NCI-H226 (cell line): Measurements from ENCODE around the gene ZP3.
"Not testable (repeated sequence)": the region's sequence is repeated elsewhere in the genome, so short reads cannot be mapped to it uniquely, and the experiment has no call there.

Source experiments
- DNase-seq: peaks from one replicate; pipeline ENCODE4 v3.0.0-alpha.2; 2015

ZP3 gene

GRCh38 chr7:76407718-76408117, 17.0 kb upstream of the ZP3 start:
- no peak for DNase-seq

DNA sequence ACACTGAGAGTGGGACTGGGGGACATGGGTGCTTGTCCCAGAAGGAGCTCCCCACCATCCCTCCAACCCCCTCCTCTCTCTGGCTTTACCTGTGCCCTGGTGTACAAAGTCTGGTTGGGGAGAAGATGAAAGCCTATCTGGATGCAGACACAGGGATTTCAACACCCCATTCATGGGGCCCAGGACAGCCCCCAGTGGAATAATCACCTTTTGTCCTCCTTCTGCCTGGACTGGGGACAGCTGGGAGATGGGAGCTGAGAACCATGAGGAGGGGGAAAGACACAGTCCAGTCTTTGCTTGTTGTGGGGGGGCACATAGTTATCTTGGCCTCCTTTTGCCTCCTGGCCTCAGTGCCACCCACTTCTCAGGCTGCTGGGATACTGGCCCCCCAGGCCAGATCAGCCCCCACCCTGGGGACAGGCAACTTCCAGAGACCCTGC, 16.6 kb upstream of the ZP3 start:
- DNase-seq: no peak

DNA sequence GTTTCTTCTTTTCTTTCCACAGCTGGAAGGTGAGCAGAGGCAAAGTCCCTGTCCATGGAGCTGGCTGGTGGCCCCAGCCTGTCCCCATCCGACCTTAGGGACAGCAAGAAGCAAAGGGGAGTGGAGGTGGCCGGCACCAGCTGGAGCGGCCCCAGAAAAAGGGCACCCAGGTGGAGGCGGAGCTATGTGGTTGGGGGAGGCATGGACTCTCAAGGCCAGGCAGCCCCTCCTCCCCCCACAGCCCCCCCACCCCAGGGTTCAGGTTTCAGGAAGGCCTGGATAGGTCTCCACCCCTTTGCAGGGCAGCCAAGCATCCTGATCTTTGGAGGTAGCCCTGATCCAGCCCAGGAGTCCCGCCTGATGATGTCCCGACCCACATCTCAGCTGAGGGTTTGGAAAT, 15.2 kb upstream of the ZP3 start, which contains the start of gene SSC4D:
Gene SSC4D (minus strand): TSS at position 161 of the 400 bp plus-strand sequence. CDS start 5,258 bp downstream, outside the sequence.
- DNase-seq: no peak

DNA sequence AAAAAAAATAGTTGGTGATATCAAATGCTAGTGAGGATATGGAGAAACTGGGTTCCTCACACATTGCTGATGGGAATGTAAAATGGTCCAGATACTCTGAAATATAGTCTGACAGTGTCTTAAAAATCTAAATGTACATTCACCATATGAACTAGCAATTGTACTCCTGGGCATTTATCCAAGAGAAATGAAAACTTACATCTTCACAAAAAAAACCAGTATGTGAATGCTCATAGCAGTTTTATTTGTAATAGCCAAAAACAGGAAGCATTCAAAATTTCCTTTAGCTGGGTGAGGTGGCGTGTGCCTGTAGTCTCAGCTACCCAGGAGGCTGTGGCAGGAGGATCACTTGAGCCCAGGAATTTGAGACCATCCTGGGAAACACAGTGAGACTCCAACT, 13.1 kb upstream of the ZP3 start:
- no peak for DNase-seq

DNA sequence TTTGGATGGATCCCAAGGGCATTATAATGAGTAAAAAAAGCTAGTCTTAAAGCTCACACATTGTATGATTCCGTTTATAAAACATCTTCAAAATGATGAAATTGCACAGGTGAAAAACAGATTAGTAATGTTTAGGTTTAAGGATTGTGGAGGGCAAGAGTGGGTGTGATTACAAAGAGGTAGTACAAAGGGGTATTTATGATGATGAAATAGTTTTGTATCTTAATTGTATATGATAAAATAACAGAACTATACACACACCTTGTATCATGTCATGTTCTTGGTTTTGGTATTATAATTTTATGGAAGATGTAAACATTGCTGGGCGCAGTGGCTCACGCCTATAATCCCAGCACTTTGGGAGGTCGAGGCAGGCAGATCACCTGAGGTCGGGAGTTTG, 12.5 kb upstream of the ZP3 start:
- no peak for DNase-seq

DNA sequence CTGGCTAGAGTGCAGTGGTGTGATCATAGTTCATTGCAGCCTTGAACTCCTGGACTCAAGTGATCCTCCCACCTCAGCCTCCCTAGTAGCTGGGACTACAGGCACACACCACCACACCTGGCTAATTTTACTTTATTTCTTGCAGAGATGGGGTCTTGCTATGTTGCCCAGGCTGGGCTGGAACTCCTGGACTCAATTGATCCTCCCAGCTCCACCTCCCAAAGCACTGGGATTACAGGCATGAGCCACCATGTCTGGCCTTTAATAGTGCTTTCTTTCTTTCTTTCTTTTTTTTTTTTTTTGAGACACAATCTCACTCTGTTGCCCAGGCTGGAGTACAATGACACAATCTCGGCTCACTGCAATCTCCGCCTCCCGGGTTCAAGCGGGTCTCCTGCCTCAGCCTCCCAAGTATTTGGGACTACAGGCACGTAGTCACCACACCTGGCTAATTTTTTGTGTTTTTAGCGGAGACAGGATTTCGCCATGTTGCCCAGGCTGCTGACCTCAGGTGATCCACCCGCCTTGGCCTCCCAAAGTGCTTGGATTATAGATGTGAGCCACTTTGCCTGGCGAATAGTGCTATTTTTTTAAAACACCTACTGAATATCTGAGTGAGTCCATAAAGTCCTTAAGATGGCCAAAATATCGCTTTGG, 7.0 kb upstream of the ZP3 start:
- DNase-seq: not testable (repeated sequence)

- DNase-seq: peak; percentile 98
Observed at GRCh38 chr7:76421097-76421496, 3.7 kb upstream of the ZP3 start.

DNA sequence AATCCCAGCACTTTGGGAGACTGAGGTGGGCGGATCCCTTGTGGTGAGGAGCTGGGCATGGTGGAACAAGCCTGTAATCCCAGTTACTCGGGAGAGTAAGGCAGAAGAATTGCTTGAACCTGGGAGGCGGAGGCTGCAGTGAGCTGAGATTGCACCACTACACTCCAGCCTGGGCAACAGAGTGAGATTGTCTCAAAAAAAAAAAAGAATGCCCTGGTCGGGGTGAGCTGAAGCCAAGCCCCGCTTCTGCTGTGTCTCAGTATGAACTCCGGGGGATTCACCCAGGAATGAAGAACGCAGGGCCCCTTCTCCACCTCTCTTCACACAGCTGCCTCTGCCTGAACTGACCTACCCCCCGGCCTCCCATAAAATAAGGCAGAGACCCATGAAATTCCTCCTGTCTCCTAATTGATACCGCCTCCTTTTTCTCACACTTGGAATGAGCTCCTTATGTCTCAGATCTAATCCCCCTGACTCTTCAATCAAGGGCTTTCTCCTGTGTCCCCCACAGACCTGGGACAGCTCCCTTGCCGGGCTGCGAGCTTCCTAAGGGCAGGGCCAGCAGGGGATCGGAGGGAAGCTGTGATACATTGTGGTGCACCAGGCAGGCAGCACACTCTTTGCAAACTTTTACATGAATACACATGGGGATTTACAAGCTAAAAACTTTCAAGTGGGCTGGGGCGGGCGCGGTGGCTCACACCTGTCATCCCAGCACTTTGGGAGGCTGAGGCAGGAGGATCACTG, 911 bp upstream of the ZP3 start:
- DNase-seq: no peak

DNA sequence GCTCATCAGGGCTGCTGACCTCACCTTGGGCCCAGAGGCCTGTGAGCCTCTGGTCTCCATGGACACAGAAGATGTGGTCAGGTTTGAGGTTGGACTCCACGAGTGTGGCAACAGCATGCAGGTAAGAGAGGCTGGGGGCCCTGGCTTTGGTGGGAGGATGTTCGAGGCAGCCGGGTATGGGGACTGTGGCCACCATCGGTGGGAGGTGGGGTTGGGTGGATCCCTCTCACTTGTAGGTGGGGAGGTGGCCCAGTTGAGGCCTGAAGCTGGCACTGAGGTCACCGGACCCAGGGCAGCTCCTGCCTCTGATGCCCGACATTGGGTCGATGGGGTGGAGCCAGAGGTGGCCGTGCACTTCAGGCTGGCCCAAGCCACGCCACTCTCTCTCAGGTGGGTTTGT, 406 bp downstream of the ZP3 start:
- DNase-seq: no peak

DNA sequence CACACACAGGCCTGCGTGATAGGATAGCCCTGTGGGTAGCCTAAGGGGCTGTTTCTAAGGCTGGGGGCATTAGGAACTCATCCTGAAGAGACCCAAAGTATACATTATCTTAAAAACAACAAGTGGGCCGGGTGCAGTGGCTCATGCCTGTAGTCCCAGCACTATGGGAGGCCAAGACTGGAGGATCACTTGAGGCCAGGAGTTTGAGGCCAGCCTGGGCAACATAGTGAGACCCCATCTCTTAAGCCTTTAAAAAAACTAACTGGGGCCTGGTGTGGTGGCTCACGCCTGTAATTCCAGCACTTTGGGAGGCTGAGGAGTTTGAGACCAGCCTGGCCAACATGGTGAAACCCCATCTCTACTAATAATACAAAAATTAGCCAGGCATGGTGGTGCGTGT, 808 bp downstream of the ZP3 start:
- not testable (repeated sequence) for DNase-seq

DNA sequence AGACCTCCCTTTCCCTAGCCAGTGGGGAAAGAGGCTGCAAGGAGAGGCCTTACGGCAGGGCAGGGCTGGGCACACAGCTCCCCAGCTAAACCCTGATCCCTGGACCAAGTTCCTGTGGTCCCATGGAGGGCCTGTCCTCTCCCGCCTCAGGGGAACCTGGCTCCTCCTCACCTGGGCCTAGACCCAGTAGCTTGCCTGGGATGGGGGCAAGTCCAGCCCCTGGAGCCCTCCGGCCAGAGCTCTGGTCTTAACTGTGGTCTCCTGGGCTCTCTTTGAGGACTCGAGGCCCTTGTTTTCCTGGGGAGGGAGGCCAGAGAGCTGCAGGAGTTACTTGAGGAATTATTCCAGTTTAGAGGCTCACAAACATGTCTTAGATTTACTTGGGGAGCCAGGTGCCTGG, 1.5 kb downstream of the ZP3 start:
- DNase-seq: no peak

DNA sequence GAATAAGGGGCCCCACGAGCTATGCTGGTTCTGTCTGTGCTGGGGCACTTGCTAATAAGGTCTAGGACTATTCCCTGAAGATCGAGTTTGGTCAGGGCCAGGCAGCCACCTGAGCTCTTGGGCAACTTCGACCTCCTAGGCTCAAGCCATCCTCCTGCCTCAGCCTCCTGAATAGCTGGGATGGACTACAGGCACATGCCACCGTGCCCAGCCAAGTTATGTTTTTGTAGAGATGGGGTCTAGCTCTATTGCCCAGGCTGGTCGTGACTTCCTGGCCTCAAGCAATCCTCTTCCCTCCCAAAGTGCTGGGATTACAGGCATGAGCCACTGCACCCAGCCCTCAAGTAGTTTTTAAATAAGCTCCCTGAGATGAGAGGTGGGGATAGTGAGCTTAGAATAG, 2.9 kb downstream of the ZP3 start:
- no peak for DNase-seq

DNA sequence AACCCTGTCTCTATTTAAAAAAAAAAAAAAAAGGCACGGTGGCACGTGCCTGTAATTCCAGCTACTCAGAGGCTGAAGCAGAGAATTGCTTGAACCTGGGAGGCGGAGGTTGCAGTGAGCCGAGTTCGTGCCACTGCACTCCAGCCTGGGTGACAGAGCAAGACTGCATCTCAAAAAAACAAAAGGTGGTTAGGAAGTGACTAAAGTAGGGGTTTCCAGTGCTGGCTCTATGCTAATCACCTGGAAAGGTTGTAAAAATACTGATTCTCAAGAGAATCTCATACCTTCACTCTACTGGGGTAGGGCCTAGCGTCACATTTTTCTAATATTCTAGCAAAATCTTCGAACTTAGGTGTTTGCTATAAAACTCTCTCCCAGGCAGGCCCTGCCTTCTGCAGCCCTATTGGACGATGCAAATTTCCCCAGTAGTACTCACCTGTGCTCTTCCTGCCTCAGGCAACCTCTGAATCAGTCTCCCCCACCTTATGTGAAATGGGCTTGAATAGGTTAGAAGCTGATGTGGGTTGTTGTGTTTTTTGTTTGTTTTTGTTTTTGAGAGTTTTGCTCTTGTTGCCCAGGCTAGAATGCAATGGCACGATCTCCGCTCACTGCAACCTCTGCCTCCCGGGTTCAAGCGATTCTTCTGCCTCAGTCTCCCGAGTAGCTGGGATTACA, 3.5 kb downstream of the ZP3 start:
- DNase-seq: no peak

GRCh38 chr7:76428868-76429805, 4.4 kb downstream of the ZP3 start:
- DNase-seq: peak; percentile 71

GRCh38 chr7:76430211-76430610, 5.5 kb downstream of the ZP3 start:
- DNase-seq: no peak

DNA sequence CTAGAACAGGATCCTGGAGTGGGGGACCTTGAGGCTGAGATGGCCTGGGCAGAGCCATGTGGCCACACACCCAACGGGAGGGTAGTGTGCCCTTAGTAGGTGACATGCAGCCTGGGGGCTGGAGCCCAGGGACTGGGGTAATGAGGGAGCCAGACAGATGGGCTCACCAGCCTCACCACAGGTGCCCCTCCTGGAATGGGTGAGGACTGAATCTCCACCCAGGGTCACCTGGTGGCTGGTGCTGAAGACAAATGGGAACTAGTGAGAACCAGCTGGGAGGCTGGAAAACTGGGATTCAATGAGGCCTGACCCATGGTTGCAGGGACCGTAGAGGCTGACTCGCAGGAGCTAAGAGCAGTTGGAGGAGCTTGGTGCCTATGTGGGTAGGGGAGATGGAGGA, 6.1 kb downstream of the ZP3 start:
- no peak for DNase-seq

DNA sequence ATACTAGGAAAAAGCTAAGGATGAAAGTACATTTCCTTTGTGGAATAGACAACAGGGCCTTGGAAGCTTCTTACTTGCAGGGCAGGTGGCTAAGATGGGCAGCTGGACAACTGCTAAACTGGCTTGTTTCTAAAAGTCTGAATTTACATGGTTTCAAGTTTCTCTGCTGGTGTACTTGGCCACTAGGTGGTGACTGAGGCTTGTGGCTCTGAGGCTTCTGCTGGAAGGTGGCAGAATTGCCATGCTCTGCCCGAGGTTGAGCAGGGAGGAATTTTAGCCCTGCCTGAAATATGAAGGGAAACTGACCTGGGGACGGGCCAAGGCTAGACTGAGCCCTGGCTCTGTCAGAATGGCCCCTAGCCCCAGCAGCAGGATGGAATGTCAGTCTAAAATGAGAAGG, 13.1 kb downstream of the ZP3 start:
- DNase-seq: peak; percentile 84

GRCh38 chr7:76439120-76439888, 14.6 kb downstream of the ZP3 start:
- DNase-seq: not testable (repeated sequence)

DNA sequence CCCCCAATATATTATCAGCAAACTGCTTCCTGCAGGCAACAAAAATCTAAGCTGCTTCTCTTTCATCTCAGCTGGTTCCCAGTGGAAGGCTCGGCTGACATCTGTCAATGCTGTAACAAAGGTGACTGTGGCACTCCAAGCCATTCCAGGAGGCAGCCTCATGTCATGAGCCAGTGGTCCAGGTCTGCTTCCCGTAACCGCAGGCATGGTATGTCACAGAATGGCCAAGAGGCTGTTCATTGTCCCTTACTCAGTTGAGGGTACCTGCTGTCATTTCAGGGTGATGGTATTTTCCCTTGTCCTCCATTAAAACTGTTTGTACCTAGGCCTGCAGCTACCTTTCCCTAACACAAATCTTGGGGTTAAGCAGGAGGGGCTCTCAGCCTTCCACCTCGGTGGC, 15.7 kb downstream of the ZP3 start:
- not testable (repeated sequence) for DNase-seq

DNA sequence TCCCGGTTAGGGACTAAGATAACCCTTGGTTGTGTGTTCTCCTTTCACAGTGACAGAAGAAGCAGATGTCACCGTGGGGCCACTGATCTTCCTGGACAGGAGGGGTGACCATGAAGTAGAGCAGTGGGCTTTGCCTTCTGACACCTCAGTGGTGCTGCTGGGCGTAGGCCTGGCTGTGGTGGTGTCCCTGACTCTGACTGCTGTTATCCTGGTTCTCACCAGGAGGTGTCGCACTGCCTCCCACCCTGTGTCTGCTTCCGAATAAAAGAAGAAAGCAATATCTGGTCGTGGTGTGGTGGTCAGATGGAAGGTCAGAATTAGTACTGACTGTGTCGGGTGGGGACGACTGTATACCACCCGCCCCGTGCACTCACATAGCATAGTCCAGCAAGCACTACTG, 17.0 kb downstream of the ZP3 start:
- not testable (repeated sequence) for DNase-seq

- not testable (repeated sequence) for DNase-seq
Observed at GRCh38 chr7:76442664-76443446, 18.1 kb downstream of the ZP3 start.
